SU-DHL-6 (cell line): Measurements from ENCODE around the gene HOXC4.

Experiments used
- EZH2phosphoT487 ChIP-seq: fragments of 200-600 bp; sonication (generic), shearing (Covaris generic); conservative IDR thresholded peaks from 2 replicates; pipeline ENCODE4 v1.6.1; 2018; ENCODE audit warnings: mild to moderate bottlenecking, antibody characterized with exemption, low read length, moderate library complexity, mixed read lengths
- TF ChIP-seq, protein P1 (sequence below): fragments of 200-600 bp; sonication (generic); IDR thresholded peaks from one replicate; pipeline ENCODE4 v1.5.1; 2017; ENCODE audit warnings: antibody characterized with exemption, mild to moderate bottlenecking, low read length, moderate library complexity; ENCODE audit not compliant: insufficient read depth, poor library complexity, severe bottlenecking

- TF ChIP-seq EZH2phosphoT487 = no peak
- TF ChIP-seq, protein P1, sequence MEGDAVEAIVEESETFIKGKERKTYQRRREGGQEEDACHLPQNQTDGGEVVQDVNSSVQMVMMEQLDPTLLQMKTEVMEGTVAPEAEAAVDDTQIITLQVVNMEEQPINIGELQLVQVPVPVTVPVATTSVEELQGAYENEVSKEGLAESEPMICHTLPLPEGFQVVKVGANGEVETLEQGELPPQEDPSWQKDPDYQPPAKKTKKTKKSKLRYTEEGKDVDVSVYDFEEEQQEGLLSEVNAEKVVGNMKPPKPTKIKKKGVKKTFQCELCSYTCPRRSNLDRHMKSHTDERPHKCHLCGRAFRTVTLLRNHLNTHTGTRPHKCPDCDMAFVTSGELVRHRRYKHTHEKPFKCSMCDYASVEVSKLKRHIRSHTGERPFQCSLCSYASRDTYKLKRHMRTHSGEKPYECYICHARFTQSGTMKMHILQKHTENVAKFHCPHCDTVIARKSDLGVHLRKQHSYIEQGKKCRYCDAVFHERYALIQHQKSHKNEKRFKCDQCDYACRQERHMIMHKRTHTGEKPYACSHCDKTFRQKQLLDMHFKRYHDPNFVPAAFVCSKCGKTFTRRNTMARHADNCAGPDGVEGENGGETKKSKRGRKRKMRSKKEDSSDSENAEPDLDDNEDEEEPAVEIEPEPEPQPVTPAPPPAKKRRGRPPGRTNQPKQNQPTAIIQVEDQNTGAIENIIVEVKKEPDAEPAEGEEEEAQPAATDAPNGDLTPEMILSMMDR = no peak
These were observed 48.1 kb upstream of the HOXC4 start for GRCh38 chr12:54005531-54005852.
